GM12891 (cell line): Measurements from ENCODE around the gene SNTB2.

Experiments used
- PAX5 ChIP-seq: IDR thresholded peaks from 2 replicates; pipeline ENCODE4 v1.6.1; 2011; ENCODE audit warnings: low read length, moderate library complexity, mild to moderate bottlenecking; ENCODE audit not compliant: insufficient read depth, severe bottlenecking
- POLR2A ChIP-seq: IDR thresholded peaks from 2 replicates; pipeline ENCODE4 v1.6.1; 2011; ENCODE audit warnings: low read depth, low read length, control low read depth
- POLR2AphosphoS5 ChIP-seq: IDR thresholded peaks from 2 replicates; pipeline ENCODE4 v1.6.1; 2011; ENCODE audit warnings: low read depth, low read length, control low read depth
- TAF1 ChIP-seq: IDR thresholded peaks from 2 replicates; pipeline ENCODE4 v1.6.1; 2011; ENCODE audit warnings: low read depth, low read length, control low read depth

GRCh38 chr16:69204172-69204571, 17.2 kb downstream of the SNTB2 start:
- no peak for TF ChIP-seq POLR2AphosphoS5
- TF ChIP-seq POLR2A = no peak
- TF ChIP-seq TAF1 = no peak
- no peak for TF ChIP-seq PAX5
